SK-N-SH (cell line): ENCODE data around the gene TSFM. TPM values are rescaled to one million over a fixed set of nuclear protein-coding genes. Genes with fewer than 3 reads are reported as not detected.

Source experiments
- CTCF ChIA-PET: fragments of 300-600, 350-600 bp; formaldehyde crosslinking; extraction: SDS; loops from one replicate; lab custom pipeline; 2021; lab: Yijun Ruan, JAX
- POLR2A ChIA-PET: fragments of 350-600 bp; sonication (Branson Sonifier 250); formaldehyde crosslinking; extraction: SDS; loops from one replicate; lab custom pipeline; 2020; ENCODE audit warnings: antibody characterized with exemption, inconsistent platforms; lab: Yijun Ruan, JAX
- DNase-seq: peaks from one replicate; pipeline ENCODE4 v3.0.0; 2012
- H2AFZ ChIP-seq: fragments of 200-600 bp; sonication (generic); 2 replicates; pipeline ENCODE4 v1.8.1; 2016; ENCODE audit warnings: antibody characterized with exemption, mild to moderate bottlenecking, low read depth
- H3F3A ChIP-seq: fragments of 200-600 bp; sonication (generic); replicated peaks from 2 replicates; pipeline ENCODE3; 2016; ENCODE audit warnings: antibody characterized with exemption, mild to moderate bottlenecking; ENCODE audit not compliant: insufficient read depth
- H3K27ac ChIP-seq, 2 experiments: fragments of 200-500 bp in 1 of 2; fragments of 200-600 bp in 1 of 2; sonication (Bioruptor generic) in 1 of 2; sonication (generic), shearing (Covaris generic) in 1 of 2; 2 replicates each; pipeline versions ENCODE4 v1.5.1 to v1.6.1; 2014 to 2016; ENCODE audit warnings: low read depth in 2 of 2, inconsistent platforms in 1 of 2, low read length in 1 of 2, mild to moderate bottlenecking in 1 of 2, mixed read lengths in 1 of 2
- H3K27me3 ChIP-seq: fragments of 200-600 bp; sonication (generic), shearing (Covaris generic); 2 replicates; pipeline ENCODE4 v1.6.1; 2016; ENCODE audit warnings: mixed run types; ENCODE audit not compliant: insufficient read depth
- H3K36me3 ChIP-seq, 2 experiments: fragments of 200-500 bp in 1 of 2; fragments of 200-600 bp in 1 of 2; sonication (Bioruptor generic) in 1 of 2; sonication (generic) in 1 of 2; replicated peaks in 1 of 2; 2 replicates each; pipeline versions ENCODE3 to v1.5.1; 2014 to 2016; ENCODE audit warnings: low read length in 1 of 2, mild to moderate bottlenecking in 1 of 2; ENCODE audit not compliant: insufficient read depth in 2 of 2, control insufficient read depth in 1 of 2
- H3K4me1 ChIP-seq, 2 experiments: fragments of 200-500 bp in 1 of 2; fragments of 200-600 bp in 1 of 2; sonication (Bioruptor generic) in 1 of 2; sonication (generic), shearing (Covaris generic) in 1 of 2; 2 replicates each; pipeline versions ENCODE4 v1.5.1 to v1.6.1; 2014 to 2016; ENCODE audit warnings: low read depth in 1 of 2, low read length in 1 of 2, mixed run types in 1 of 2; ENCODE audit not compliant: insufficient read depth in 2 of 2, control insufficient read depth in 1 of 2
- H3K4me2 ChIP-seq: fragments of 200-600 bp; sonication (generic), shearing (Covaris generic); 2 replicates; pipeline ENCODE4 v1.6.1; 2017; ENCODE audit warnings: mixed run types
- H3K4me3 ChIP-seq, 2 experiments: fragments of 200-500 bp in 1 of 2; fragments of 200-600 bp in 1 of 2; sonication (Bioruptor generic) in 1 of 2; sonication (generic), shearing (Covaris generic) in 1 of 2; 2 replicates each; pipeline versions ENCODE4 v1.5.1 to v1.8.1; 2014 to 2016; ENCODE audit warnings: low read depth in 2 of 2, inconsistent platforms in 1 of 2, low read length in 1 of 2, mild to moderate bottlenecking in 1 of 2, mixed read lengths in 1 of 2, moderate library complexity in 1 of 2
- H3K79me2 ChIP-seq: fragments of 200-600 bp; sonication (generic); 2 replicates; pipeline ENCODE4 v1.8.1; 2017; ENCODE audit warnings: mild to moderate bottlenecking; ENCODE audit not compliant: insufficient read depth
- H3K9ac ChIP-seq: fragments of 200-600 bp; sonication (generic); 2 replicates; pipeline ENCODE4 v1.6.1; 2017; ENCODE audit warnings: mixed run types
- H3K9me2 ChIP-seq: fragments of 200-600 bp; sonication (generic); 2 replicates; pipeline ENCODE4 v1.6.1; 2017; ENCODE audit warnings: mixed run types
- H3K9me3 ChIP-seq: fragments of 200-600 bp; sonication (generic); 2 replicates; pipeline ENCODE4 v1.6.1; 2017; ENCODE audit warnings: mixed run types, mild to moderate bottlenecking, moderate library complexity
- H4K20me1 ChIP-seq: fragments of 200-600 bp; sonication (generic); 2 replicates; pipeline ENCODE4 v1.6.1; 2017; ENCODE audit warnings: mild to moderate bottlenecking, mixed run types; ENCODE audit not compliant: insufficient read depth
- FOSL2 ChIP-seq: IDR thresholded peaks from 2 replicates; pipeline ENCODE4 v1.4.0; 2012; ENCODE audit warnings: low read depth, mild to moderate bottlenecking, moderate library complexity, borderline replicate concordance
- IRF3 ChIP-seq: fragments of 150-350 bp; IDR thresholded peaks from 2 replicates; pipeline ENCODE4 v1.6.1; 2016; ENCODE audit warnings: mild to moderate bottlenecking, low read depth, low read length
- MAX ChIP-seq: IDR thresholded peaks from 2 replicates; pipeline ENCODE4 v1.4.0; 2012; ENCODE audit warnings: low read depth
- MXI1 ChIP-seq: IDR thresholded peaks from 2 replicates; pipeline ENCODE4 v1.6.1; 2012; ENCODE audit warnings: mild to moderate bottlenecking, low read depth, low read length, improper control_type of control experiment
- NRF1 ChIP-seq: IDR thresholded peaks from 2 replicates; pipeline ENCODE4 v1.6.1; 2012; ENCODE audit warnings: low read depth, mild to moderate bottlenecking, low read length
- PBX3 ChIP-seq: IDR thresholded peaks from 2 replicates; pipeline ENCODE4; 2012
- POLR2AphosphoS5 ChIP-seq: IDR thresholded peaks from 2 replicates; pipeline ENCODE4 v1.6.1; 2012; ENCODE audit warnings: low read depth, low read length
- RAD21 ChIP-seq: IDR thresholded peaks from 2 replicates; pipeline ENCODE4 v1.6.1; 2012; ENCODE audit warnings: mild to moderate bottlenecking, low read length
- REST ChIP-seq: IDR thresholded peaks from 2 replicates; pipeline ENCODE4 v1.6.1; 2012; ENCODE audit warnings: mild to moderate bottlenecking, low read depth, low read length, moderate library complexity
- RFX5 ChIP-seq: IDR thresholded peaks from 2 replicates; pipeline ENCODE4 v1.6.1; 2012; ENCODE audit warnings: mild to moderate bottlenecking, improper control_type of control experiment, low read length
- SMC3 ChIP-seq: IDR thresholded peaks from 2 replicates; pipeline ENCODE4 v1.6.1; 2012; ENCODE audit warnings: low read depth, low read length, improper control_type of control experiment
- TAF1 ChIP-seq: IDR thresholded peaks from 2 replicates; pipeline ENCODE4 v1.6.1; 2012; ENCODE audit warnings: low read depth, mild to moderate bottlenecking, low read length, moderate library complexity, borderline replicate concordance
- TCF12 ChIP-seq: IDR thresholded peaks from 2 replicates; pipeline ENCODE4 v1.4.0; 2012
- ZBTB33 ChIP-seq: IDR thresholded peaks from 2 replicates; pipeline ENCODE4 v1.4.0; 2012; ENCODE audit warnings: low read depth, borderline replicate concordance
- WGBS: methylation state at CpG from one replicate; pipeline ENCODE4 v1.1.6; 2017; ENCODE audit warnings: low lambda C conversion rate; 5-methylcytosine and 5-hydroxymethylcytosine counted together
- polyA plus RNA-seq, 3 experiments: library from polyadenylated mRNA; depleted of rRNA; stranded (reverse); fragments of >200 nt; gene quantifications; 2 replicates each; pipeline ENCODE4 v1.2.3, GENCODE V29; 2012

The TSFM gene
- polyA plus RNA-seq, 1 of the 3 experiments (the other 2 are of a cell fraction), result 28.7 TPM

- no peak for TF ChIP-seq MAX
- TF ChIP-seq RAD21, result no peak
- no peak for TF ChIP-seq PBX3
- no peak for TF ChIP-seq MXI1
- no peak for TF ChIP-seq ZBTB33
- no peak for TF ChIP-seq POLR2AphosphoS5
Measured at GRCh38 chr12:57833672-57834071, 51.1 kb downstream of the TSFM start (continued).

GRCh38 chr12:57834086-57834876 lies 51.7 kb downstream of the TSFM start:
- H3K27ac ChIP-seq, result no peak overlapping the region; a peak in 1 of 4 replicates
- H3K4me2 ChIP-seq, result no peak overlapping the region
- H3K9me3 ChIP-seq, result no peaks in the 10 kb centered on the region
- no CpG with 5 or more reads among the region's 1 CpG for WGBS
- peaks cover 99% of the 10 kb centered on the region for H4K20me1 ChIP-seq
- H3K4me3 ChIP-seq, result no peak overlapping the region
- peaks cover 54 to 73% of the 10 kb centered on the region in 2 experiments; a peak in 3 of 4 replicates for H3K4me1 ChIP-seq
- no peaks in the 10 kb centered on the region for H3K9me2 ChIP-seq
- H3F3A ChIP-seq, result peaks cover 35% of the 10 kb centered on the region
- no peaks in the 10 kb centered on the region for H3K27me3 ChIP-seq
- POLR2A ChIA-PET, result no interaction called here
- DNase-seq, result no peak
- H3K9ac ChIP-seq, result no peak overlapping the region
- no peak overlapping the region for H2AFZ ChIP-seq
- peaks cover 1 to 7% of the 10 kb centered on the region in 2 experiments for H3K36me3 ChIP-seq
- CTCF ChIA-PET, result interaction anchor here (1.1 to 8.4 kb wide), 7 partner anchors 10 to 70 kb away, joined by 3 to 146 read pairs (median 12); partner anchors contain the start of gene CTDSP2
- peaks cover 100% of the 10 kb centered on the region for H3K79me2 ChIP-seq
- TF ChIP-seq PBX3, result no peak
- TF ChIP-seq RAD21, result no peak
- TF ChIP-seq NRF1, result no peak
- no peak for TF ChIP-seq ZBTB33
- no peak for TF ChIP-seq FOSL2
- no peak for TF ChIP-seq IRF3
- no peak for TF ChIP-seq MAX
- TF ChIP-seq SMC3, result no peak
- no peak for TF ChIP-seq REST
- TF ChIP-seq TAF1, result no peak
- TF ChIP-seq RFX5, result no peak
- no peak for TF ChIP-seq TCF12
- TF ChIP-seq MXI1, result no peak
- no peak for TF ChIP-seq POLR2AphosphoS5
